Panc1 (cell line): ENCODE data around the gene MICALL2.

Experiments used
- POLR2AphosphoS5 ChIP-seq: IDR thresholded peaks from 2 replicates; pipeline ENCODE4 v1.6.1; 2012; ENCODE audit warnings: mild to moderate bottlenecking, low read depth, low read length, moderate library complexity
- SIN3A ChIP-seq: IDR thresholded peaks from 2 replicates; pipeline ENCODE4 v1.6.1; 2012; ENCODE audit warnings: low read depth, mild to moderate bottlenecking, low read length, moderate library complexity, borderline replicate concordance; ENCODE audit not compliant: insufficient read depth
- TF ChIP-seq, protein P1 (sequence below): fragments of 450-650 bp; IDR thresholded peaks from 2 replicates; pipeline ENCODE4 v1.5.1; 2017; ENCODE audit warnings: mild to moderate bottlenecking
- TF ChIP-seq, protein P2 (sequence below), 2 experiments: IDR thresholded peaks; 2 replicates each; pipeline ENCODE4 v1.6.1; 2011 to 2012; ENCODE audit warnings: low read depth in 2 of 2, control low read depth in 1 of 2, low read length in 1 of 2, mild to moderate bottlenecking in 1 of 2, moderate library complexity in 1 of 2; ENCODE audit not compliant: insufficient read depth in 1 of 2

DNA sequence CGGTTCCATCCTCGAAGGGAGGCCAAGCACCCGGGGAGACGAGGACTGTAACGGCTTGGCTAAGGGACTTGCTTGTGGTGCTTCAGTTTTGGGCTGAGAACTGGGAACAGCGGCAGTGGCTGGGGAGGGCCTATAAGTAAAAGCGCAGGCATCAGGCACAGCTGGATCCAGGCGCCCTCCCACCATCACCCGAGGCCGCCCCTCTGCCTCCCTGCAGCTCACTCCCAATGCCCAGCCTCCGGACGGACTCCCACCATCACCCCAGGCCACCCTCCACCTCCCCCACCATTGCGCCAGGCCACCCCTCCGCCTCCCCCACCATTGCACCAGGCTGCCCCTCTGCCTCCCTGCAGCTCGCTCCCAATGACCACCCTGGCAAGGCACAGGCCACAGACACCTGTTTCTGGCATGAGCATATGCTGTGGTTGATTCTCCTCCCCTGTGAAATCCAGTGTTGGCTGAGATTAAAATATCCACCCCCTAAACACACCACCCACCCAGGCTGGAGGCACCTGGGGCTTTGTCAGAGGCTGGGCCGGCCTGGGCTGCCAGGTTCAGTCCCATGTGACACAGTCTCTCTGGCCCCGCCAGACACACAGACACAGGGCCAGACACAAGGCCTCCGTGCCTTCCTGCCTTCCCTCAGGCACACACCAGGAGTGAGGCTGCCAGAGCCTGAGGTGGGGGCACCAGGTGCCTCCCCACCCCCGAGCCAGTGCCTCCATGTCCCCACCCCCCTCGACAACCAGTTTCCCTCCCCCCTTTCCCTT lies 16.7 kb downstream of the MICALL2 start:
- TF ChIP-seq, protein P1, sequence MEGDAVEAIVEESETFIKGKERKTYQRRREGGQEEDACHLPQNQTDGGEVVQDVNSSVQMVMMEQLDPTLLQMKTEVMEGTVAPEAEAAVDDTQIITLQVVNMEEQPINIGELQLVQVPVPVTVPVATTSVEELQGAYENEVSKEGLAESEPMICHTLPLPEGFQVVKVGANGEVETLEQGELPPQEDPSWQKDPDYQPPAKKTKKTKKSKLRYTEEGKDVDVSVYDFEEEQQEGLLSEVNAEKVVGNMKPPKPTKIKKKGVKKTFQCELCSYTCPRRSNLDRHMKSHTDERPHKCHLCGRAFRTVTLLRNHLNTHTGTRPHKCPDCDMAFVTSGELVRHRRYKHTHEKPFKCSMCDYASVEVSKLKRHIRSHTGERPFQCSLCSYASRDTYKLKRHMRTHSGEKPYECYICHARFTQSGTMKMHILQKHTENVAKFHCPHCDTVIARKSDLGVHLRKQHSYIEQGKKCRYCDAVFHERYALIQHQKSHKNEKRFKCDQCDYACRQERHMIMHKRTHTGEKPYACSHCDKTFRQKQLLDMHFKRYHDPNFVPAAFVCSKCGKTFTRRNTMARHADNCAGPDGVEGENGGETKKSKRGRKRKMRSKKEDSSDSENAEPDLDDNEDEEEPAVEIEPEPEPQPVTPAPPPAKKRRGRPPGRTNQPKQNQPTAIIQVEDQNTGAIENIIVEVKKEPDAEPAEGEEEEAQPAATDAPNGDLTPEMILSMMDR = no peak
- TF ChIP-seq, protein P2, sequence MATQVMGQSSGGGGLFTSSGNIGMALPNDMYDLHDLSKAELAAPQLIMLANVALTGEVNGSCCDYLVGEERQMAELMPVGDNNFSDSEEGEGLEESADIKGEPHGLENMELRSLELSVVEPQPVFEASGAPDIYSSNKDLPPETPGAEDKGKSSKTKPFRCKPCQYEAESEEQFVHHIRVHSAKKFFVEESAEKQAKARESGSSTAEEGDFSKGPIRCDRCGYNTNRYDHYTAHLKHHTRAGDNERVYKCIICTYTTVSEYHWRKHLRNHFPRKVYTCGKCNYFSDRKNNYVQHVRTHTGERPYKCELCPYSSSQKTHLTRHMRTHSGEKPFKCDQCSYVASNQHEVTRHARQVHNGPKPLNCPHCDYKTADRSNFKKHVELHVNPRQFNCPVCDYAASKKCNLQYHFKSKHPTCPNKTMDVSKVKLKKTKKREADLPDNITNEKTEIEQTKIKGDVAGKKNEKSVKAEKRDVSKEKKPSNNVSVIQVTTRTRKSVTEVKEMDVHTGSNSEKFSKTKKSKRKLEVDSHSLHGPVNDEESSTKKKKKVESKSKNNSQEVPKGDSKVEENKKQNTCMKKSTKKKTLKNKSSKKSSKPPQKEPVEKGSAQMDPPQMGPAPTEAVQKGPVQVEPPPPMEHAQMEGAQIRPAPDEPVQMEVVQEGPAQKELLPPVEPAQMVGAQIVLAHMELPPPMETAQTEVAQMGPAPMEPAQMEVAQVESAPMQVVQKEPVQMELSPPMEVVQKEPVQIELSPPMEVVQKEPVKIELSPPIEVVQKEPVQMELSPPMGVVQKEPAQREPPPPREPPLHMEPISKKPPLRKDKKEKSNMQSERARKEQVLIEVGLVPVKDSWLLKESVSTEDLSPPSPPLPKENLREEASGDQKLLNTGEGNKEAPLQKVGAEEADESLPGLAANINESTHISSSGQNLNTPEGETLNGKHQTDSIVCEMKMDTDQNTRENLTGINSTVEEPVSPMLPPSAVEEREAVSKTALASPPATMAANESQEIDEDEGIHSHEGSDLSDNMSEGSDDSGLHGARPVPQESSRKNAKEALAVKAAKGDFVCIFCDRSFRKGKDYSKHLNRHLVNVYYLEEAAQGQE (IDR thresholded peaks at IDR 0.05; ENCODE audit: insufficient read depth in 1 of 2, low read depth in 2 of 2, low read length in 1 of 2) = no peak
- TF ChIP-seq SIN3A = no peak
- TF ChIP-seq POLR2AphosphoS5 = no peak
